Right atrium auricular region (tissue), 2 donors: ENCODE results near the gene FAM83D. TPM values are rescaled to one million over a fixed set of nuclear protein-coding genes. Genes with fewer than 3 reads are reported as not detected.

ENCODE experiments used
- DNase-seq: peaks from one replicate; pipeline ENCODE4 v3.0.0-alpha.2; 2019; ENCODE audit warnings: low spot score
- H3K27ac ChIP-seq, 2 donors: fragments of 200-600 bp; sonication (generic); 1 replicate in 1 of 2; 2 replicates in 1 of 2; pipeline ENCODE4 v1.5.1; 2016 to 2019
- H3K27me3 ChIP-seq, 2 donors: fragments of 200-600 bp; sonication (generic); one replicate each; pipeline versions ENCODE4 v1.5.1 to v1.6.0; 2017 to 2019
- H3K36me3 ChIP-seq: fragments of 200-600 bp; sonication (generic); one replicate; pipeline ENCODE4 v1.5.1; 2016
- H3K4me1 ChIP-seq, 2 donors: fragments of 200-600 bp; sonication (generic); one replicate each; pipeline versions ENCODE4 v1.5.1 to v1.6.0; 2017 to 2019
- H3K4me3 ChIP-seq, 2 donors: fragments of 200-600 bp; sonication (generic); 1 replicate in 1 of 2; 2 replicates in 1 of 2; pipeline ENCODE4 v1.5.1; 2017 to 2019; ENCODE audit warnings: mild to moderate bottlenecking in 1 of 2, moderate library complexity in 1 of 2
- H3K9me3 ChIP-seq, 2 donors: fragments of 200-600 bp; sonication (generic); one replicate each; pipeline ENCODE4 v1.5.1; 2019
- total RNA-seq, 2 donors: library from RNA; depleted of rRNA; stranded (reverse); fragments of >200 nt; gene quantifications; one replicate each; pipeline ENCODE4 v1.1.0, GENCODE V29; 2016
- TF ChIP-seq, protein P1 (sequence below), 2 donors: fragments of 200-600 bp; sonication (generic); IDR thresholded peaks; one replicate each; pipeline ENCODE4 v1.5.1; 2019; ENCODE audit warnings: antibody characterized with exemption in 2 of 2

Gene FAM83D
- total RNA-seq, 2 donors from 2014 or later: 1.1 to 2.2 TPM

- Histone ChIP-seq H3K4me1 (no peaks in the 10 kb centered on the region), H3K27me3 (no peaks in the 10 kb centered on the region), H3K27ac (no peak overlapping the region), H3K4me3 (no peak overlapping the region), H3K36me3 (no peaks in the 10 kb centered on the region), H3K9me3 (no peaks in the 10 kb centered on the region)
- TF ChIP-seq, protein P1, sequence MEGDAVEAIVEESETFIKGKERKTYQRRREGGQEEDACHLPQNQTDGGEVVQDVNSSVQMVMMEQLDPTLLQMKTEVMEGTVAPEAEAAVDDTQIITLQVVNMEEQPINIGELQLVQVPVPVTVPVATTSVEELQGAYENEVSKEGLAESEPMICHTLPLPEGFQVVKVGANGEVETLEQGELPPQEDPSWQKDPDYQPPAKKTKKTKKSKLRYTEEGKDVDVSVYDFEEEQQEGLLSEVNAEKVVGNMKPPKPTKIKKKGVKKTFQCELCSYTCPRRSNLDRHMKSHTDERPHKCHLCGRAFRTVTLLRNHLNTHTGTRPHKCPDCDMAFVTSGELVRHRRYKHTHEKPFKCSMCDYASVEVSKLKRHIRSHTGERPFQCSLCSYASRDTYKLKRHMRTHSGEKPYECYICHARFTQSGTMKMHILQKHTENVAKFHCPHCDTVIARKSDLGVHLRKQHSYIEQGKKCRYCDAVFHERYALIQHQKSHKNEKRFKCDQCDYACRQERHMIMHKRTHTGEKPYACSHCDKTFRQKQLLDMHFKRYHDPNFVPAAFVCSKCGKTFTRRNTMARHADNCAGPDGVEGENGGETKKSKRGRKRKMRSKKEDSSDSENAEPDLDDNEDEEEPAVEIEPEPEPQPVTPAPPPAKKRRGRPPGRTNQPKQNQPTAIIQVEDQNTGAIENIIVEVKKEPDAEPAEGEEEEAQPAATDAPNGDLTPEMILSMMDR (IDR thresholded peaks at IDR 0.05): no peak
- DNase-seq: no peak
Observed at GRCh38 chr20:38939686-38940085, 13.5 kb downstream of the FAM83D start.

- no peaks in the 10 kb centered on the region for H3K36me3 ChIP-seq
- no peak overlapping the region for H3K4me3 ChIP-seq
- H3K9me3 ChIP-seq: no peaks in the 10 kb centered on the region
- no peaks in the 10 kb centered on the region for H3K27me3 ChIP-seq
- no peaks in the 10 kb centered on the region for H3K4me1 ChIP-seq
- TF ChIP-seq, protein P1 (IDR thresholded peaks at IDR 0.05): no peak
- no peak for DNase-seq
- H3K27ac ChIP-seq: no peak overlapping the region
Observed at GRCh38 chr20:38940644-38941043, 14.4 kb downstream of the FAM83D start.

DNA sequence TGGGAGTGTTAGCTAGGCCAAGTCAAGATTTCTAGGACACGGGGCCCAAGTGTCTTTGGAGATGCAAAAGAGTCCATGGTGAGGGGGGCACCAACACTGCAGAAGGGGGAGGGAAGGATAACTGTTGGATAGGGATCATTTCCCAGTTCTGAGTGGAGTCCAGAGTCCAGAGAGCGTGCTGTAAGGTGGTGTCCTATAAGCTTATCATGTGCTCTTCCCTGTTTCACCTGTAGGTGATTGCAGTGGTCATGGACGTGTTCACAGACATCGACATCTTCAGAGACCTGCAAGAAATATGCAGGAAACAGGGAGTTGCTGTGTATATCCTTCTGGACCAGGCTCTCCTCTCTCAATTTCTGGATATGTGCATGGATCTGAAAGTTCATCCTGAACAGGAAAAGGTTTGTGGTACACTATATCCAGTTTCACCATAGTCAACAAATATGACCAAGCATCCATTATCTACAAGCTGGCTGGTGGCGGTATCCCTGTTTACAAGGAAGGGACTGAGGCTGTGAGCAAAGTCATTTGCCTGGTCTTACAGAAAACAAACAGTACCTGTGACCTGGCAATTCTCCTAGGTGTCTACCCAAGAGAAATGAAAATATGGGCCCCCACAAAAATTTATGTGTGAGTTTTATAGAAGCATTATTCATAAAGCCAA lies 15.6 kb downstream of the FAM83D start:
- Histone ChIP-seq H3K36me3 (no peaks in the 10 kb centered on the region), H3K9me3 (no peaks in the 10 kb centered on the region), H3K27me3 (no peaks in the 10 kb centered on the region), H3K4me3 (no peak overlapping the region), H3K27ac (no peak overlapping the region), H3K4me1 (no peaks in the 10 kb centered on the region)
- TF ChIP-seq, protein P1 (IDR thresholded peaks at IDR 0.05): no peak
- DNase-seq: no peak

DNA sequence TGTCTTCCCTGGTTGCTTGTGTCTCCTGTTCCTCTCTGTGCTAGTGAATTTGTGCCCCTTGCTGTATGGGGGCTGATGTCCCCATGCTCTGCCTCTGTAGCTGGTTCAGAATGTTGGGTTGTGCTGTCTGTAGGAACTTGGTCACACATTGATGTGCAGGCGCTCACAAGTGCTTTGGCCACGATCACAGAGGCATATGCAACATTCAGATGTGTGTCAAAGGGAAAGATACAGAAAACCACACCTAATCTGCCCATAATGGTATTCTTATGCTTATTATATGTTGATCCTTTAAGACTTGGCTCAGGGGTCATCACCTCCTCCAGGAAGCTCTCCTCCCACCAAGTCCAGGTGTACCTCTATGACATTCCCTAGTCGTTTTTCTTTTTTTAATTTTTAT lies 18.8 kb downstream of the FAM83D start:
- no peaks in the 10 kb centered on the region for H3K36me3 ChIP-seq

GRCh38 chr20:38946836-38947235 lies 20.6 kb downstream of the FAM83D start:
- Histone ChIP-seq H3K4me1 (no peaks in the 10 kb centered on the region), H3K27me3 (no peaks in the 10 kb centered on the region), H3K9me3 (no peaks in the 10 kb centered on the region), H3K36me3 (no peaks in the 10 kb centered on the region), H3K27ac (no peak overlapping the region), H3K4me3 (no peak overlapping the region)
- DNase-seq: no peak
- TF ChIP-seq, protein P1 (IDR thresholded peaks at IDR 0.05): no peak

More for the DNA sequence above, 18.8 kb downstream of the FAM83D start:
- Histone ChIP-seq H3K9me3 (no peaks in the 10 kb centered on the region), H3K4me3 (no peak overlapping the region), H3K27me3 (no peaks in the 10 kb centered on the region), H3K4me1 (no peaks in the 10 kb centered on the region), H3K27ac (no peak overlapping the region)
- DNase-seq: no peak
- TF ChIP-seq, protein P1 (IDR thresholded peaks at IDR 0.05): no peak

DNA sequence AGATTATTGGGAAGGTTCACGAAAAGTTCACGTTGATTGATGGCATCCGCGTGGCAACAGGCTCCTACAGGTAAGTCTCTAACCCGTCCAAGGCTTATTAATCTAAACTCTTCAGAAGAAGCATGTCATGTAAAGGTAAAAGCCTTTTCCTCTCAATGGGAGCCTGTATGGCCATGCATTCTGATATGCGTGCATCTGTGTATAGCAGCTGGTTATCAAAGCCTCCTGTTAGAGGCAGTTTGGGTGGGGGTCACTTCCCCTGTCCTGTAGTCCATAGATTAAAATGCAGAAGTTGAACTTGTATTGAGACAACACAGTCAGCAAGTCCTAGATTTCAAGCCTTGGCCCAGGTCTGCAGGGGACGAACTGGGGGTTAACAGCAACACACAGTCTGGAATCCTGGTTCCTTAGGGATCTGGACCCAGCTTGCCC lies 21.7 kb downstream of the FAM83D start:
- H3K36me3 ChIP-seq: no peaks in the 10 kb centered on the region
- TF ChIP-seq, protein P1 (IDR thresholded peaks at IDR 0.05): no peak

More for the DNA sequence above, 21.7 kb downstream of the FAM83D start:
- no peak for DNase-seq
- no peak overlapping the region for H3K4me3 ChIP-seq
- no peak overlapping the region for H3K27ac ChIP-seq
- no peaks in the 10 kb centered on the region for H3K4me1 ChIP-seq
- H3K27me3 ChIP-seq: no peaks in the 10 kb centered on the region
- H3K9me3 ChIP-seq: no peaks in the 10 kb centered on the region
